Measurements from ENCODE around the gene FHIT.

GRCh38 chr3:60316121-60316797 lies 935.0 kb downstream of the FHIT start:
- TF ChIP-seq POLR2AphosphoS5 (IDR thresholded peaks at IDR 0.05; ENCODE audit: low read depth, low read length) (no peak), TAF1 (IDR thresholded peaks at IDR 0.05; ENCODE audit: borderline replicate concordance, low read depth, low read length) (no peak), POLR2A (IDR thresholded peaks at IDR 0.05; ENCODE audit: low read depth, low read length) (no peak)

All from GM12892 (cell line).